HG03571 (cell line): ENCODE data around the gene PLA2G2A.

ENCODE experiments used
- ATAC-seq: cut with Tn5 transposase; IDR thresholded peaks from one replicate; pipeline ENCODE4 v1.9.1; 2021; ENCODE audit not compliant: unreplicated experiment

Gene PLA2G2A

DNA sequence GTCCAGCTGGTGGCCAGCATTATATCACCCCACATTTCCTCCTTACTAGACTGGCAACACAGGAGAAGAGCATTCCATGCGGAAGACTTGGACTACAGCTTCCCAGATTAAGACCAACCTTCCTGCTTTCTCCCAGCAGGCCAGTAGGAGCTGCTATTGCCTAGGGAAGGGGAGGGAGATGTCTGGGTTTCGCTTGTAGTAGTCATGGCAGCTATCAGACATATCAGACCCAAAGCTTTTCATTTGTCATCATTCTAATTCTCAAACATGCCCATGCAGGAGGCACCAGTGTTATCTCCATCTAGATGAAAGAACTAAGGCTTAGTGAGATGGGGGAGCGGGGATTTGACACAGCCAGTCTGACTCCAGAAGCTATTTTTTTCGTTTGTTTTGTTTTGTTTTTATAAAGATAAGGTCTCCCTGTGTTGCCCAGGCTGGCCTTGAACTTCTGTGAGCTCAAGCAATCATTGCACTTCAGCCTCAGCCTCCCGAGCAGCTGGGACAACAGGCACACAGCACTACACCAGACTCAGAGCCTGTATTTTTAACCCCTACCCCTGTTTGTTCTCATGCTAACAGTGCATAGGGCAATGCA, 4.5 kb downstream of the PLA2G2A start:
- ATAC-seq: no peak

GRCh38 chr1:19973616-19974015, 5.8 kb downstream of the PLA2G2A start:
- ATAC-seq: no peak

DNA sequence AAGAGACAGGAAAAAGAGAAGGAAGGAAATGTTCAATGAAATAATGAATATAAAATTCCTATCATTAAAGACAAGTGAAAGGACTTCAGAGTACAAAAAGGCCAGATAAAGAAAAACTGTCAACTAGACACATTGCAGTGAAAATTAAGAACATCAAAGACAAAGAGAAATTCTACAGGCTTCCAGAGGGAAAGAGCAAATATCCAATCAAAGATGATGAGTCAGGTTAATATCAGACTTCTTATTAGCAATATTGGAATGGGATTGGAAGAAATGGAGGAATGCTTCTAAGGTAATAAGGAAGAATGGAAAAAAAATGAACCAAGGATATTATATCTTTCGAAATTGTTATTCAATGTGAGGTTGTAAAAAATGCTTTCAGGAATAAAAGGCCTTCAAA, 7.8 kb downstream of the PLA2G2A start:
- no peak for ATAC-seq

GRCh38 chr1:19969898-19970660, 9.3 kb downstream of the PLA2G2A start:
- no peak for ATAC-seq

DNA sequence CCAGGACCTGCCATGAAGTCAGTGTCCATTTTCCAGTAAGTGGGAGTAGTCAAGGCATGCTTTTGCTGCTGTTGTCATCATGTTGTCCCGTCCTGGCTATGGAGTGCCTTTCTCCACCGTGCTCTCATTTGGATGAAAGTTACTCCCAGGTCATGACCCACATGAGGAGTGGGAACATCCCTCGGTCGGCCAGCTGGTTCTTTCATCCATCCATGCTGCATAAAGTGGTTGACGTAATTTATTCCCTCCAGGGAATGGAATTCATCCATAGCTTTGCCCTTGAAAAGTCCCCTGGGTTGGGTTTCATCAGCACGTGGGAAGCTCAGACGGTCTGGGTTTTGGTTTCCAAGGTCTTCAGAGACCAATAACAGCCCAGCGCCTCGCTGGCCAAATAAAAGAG, 11.6 kb downstream of the PLA2G2A start:
- ATAC-seq: no peak

GRCh38 chr1:19964542-19964941, 14.9 kb downstream of the PLA2G2A start:
- ATAC-seq: no peak

DNA sequence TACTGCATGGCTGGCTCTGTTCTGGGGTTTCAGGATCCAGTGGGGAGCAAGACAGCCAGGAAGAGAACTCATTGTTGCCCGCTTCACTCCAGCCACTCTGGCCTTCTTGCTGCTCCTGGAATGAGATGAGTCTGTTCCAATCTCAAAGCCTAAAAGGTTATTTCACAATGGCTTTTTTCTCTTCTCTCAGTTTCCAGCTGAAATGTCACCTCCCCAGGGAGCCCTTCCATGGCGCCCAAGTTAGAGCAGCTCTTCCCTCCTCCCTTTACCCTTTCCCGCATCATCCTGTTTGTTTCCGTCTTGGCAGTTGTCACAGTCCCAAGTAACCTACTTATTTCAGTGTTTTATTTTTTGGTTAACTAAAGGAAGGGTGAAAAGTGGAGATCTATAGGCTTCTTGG, 15.8 kb downstream of the PLA2G2A start:
- no peak for ATAC-seq

GRCh38 chr1:19960591-19960990, 18.8 kb downstream of the PLA2G2A start:
- ATAC-seq: no peak

GRCh38 chr1:19957779-19958178, 21.6 kb downstream of the PLA2G2A start:
- ATAC-seq: no peak

DNA sequence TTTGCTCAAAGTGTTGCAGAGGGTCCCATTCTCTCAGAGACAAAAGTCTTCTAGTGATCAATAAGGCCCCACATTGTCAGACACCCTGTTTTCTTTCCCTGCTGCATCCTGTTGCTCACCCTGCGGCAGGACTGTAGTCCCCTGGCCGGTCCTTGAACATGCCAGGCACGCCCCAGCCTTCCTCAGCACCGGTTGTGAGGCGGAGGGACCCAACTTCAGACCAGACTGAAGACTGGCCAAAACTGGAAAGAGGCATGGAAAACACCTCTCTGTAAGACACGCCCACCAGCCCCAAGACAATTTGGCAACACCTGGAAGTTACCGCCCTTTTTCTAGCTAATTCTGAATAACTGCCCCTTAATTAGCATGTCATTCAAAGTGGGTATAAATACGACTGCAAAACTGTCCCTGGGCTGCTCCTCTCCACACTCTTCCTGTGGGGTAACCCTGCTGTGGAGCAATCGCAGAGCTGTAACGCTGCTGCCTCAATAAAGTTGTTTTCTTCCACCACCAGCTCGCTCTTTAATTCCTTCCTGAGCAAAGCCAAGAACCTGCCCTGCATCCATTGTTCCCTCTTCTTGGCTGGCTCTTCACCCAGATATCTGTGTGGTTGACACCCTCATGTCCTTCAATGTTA, 23.8 kb downstream of the PLA2G2A start:
- ATAC-seq: no peak

DNA sequence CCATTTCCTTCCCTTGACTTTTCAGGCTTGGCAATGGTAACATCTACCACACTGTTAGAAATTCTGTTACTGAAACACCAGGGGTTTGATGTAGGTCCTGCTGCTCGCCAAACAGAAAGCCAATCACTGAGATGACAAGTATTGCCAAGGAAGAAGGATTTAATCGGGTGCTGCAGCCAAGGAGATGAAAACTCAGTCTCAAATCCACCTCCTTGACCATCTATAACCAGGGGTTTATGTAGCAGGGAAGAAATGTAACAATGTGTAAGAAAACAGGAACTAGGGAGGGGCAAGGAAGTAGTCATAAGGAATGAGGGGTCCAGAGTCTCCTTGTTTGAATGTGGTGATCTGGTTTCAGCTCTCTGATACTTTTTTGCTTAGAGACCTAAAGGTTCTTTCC, 25.4 kb downstream of the PLA2G2A start:
- ATAC-seq: no peak

- no peak for ATAC-seq
Observed at GRCh38 chr1:19949016-19949415, 30.4 kb downstream of the PLA2G2A start.

- no peak for ATAC-seq
Observed at GRCh38 chr1:19946971-19947370, 32.4 kb downstream of the PLA2G2A start.

- ATAC-seq: no peak
Observed at GRCh38 chr1:19946331-19946751, 33.1 kb downstream of the PLA2G2A start.

- ATAC-seq: no peak
Observed at GRCh38 chr1:19945914-19946313, 33.5 kb downstream of the PLA2G2A start.

GRCh38 chr1:19942657-19943056, 36.8 kb downstream of the PLA2G2A start:
- no peak for ATAC-seq

DNA sequence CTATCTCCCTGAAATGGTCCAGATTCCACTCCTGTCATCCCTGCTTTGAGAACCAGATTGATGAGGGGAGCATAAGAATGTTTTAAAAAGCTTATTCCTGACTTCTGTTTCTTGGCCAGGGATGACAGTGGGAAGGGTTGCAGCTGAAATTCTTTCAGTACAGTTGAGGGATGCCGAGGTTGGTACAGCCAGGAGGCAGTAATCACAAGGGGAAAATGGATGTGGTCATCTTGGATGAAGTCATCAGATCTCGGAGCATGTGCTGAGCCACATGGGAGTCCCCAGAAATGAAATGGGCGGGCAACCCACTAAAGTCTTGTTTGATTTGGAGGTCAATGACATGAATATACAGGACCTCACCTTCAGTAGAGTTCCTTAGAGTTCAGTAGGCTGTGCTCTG, 37.3 kb downstream of the PLA2G2A start:
- no peak for ATAC-seq

DNA sequence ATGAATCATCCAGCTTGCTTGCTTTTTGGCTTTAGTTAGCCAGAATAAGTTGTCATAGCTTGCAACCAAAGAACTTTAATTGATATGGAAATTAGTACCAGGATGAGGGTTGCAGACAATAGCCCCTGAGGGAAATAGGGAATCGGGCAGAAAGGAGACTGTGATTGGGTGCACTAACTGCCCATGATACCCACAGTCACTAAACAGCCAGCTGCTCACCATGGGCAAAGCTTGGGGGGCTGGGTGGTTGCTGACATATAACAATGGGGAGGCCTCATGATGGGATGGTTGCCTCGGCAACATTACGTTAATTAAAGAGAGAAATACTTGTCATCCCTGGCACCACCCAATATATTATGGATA, 38.2 kb downstream of the PLA2G2A start:
- no peak for ATAC-seq

GRCh38 chr1:19940486-19941205, 38.8 kb downstream of the PLA2G2A start:
- ATAC-seq: no peak

- ATAC-seq: no peak
Observed at GRCh38 chr1:19938472-19938871, 40.9 kb downstream of the PLA2G2A start.

DNA sequence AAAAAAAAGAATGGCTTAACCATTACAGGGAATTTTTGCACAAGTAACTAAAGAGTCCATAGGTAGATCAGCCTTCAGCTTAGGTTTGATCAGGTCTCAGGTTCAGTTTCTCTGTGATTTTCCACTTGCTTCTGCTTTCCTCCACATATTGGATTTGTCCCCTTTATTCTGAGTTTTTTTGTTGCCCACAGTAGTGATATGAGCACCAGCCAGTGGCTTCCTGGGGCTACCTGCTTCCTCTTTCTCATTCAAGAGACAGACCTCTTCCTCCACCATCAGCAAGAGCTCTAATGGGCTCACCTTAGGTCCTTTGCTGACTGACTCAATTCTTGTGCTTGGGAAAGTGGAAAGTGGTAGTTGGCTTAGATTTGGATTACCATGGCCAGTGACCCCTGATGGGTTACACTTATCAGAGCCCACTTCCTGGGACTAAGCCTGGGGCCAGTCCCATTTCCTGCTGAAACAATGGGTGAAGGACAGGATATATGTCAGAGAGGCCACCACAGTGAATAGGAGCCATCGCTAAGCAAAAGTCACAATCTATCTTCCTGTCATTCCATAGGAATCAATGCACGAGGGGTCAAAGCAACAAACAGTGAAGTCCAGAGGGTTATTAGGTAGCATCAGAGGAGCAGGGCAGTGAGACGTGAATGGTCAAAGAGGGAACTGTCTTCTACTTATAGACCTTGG, 43.2 kb downstream of the PLA2G2A start:
- ATAC-seq: no peak
